ENCODE results near the gene JMJD8. TPM values are rescaled to one million over a fixed set of nuclear protein-coding genes. Genes with fewer than 3 reads are reported as not detected.
A peak's percentile ranks its signal among the peaks of the same experiment; 100 is the strongest.

Gene JMJD8
- total and polyA plus RNA-seq, 2 donors from 2014 or later: 75.0 to 80.4 TPM

- Histone ChIP-seq H3K9ac (ENCODE audit: low read length in 3 of 3) (no peak overlapping the region), H3K36me3 (ENCODE audit: control insufficient read depth in 2 of 3, insufficient read depth in 3 of 3, low read length in 3 of 3) (no peaks in the 10 kb centered on the region), H3K4me3 (ENCODE audit: low read length in 3 of 3) (no peak overlapping the region), H3K27me3 (ENCODE audit: control insufficient read depth, insufficient read depth, low read length) (no peaks in the 10 kb centered on the region), H3K9me3 (ENCODE audit: control insufficient read depth in 2 of 3, insufficient read depth in 1 of 3, low read length in 3 of 3) (no peaks in the 10 kb centered on the region), H3K4me1 (ENCODE audit: control insufficient read depth in 2 of 3, insufficient read depth in 2 of 3, low read depth in 1 of 3, low read length in 3 of 3) (peaks cover 0 to 25% (median 0%) of the 10 kb centered on the region in 3 donors), H3K27ac (ENCODE audit: low read depth in 2 of 2, low read length in 2 of 2) (peak overlapping the region; percentile 32 to 52)
- intact Hi-C loops (cut with DNase I): no loop called here
- DNase-seq: no peak
- no peak for TF ChIP-seq CTCF (IDR thresholded peaks at IDR 0.05; ENCODE audit: borderline replicate concordance, extremely low read depth, insufficient read depth)
- no peak for FAIRE-seq
Observed at GRCh38 chr16:638836-639235, 45.3 kb downstream of the JMJD8 start.

- Histone ChIP-seq H3K9me3 (ENCODE audit: control insufficient read depth in 2 of 3, insufficient read depth in 1 of 3, low read length in 3 of 3) (no peaks in the 10 kb centered on the region), H3K27me3 (ENCODE audit: control insufficient read depth, insufficient read depth, low read length) (no peaks in the 10 kb centered on the region), H3K27ac (ENCODE audit: low read depth in 2 of 2, low read length in 2 of 2) (peak overlapping the region; percentile 52 to 67), H3K4me1 (ENCODE audit: control insufficient read depth in 2 of 3, insufficient read depth in 2 of 3, low read depth in 1 of 3, low read length in 3 of 3) (peaks cover 0 to 25% (median 0%) of the 10 kb centered on the region in 3 donors), H3K36me3 (ENCODE audit: control insufficient read depth in 2 of 3, insufficient read depth in 3 of 3, low read length in 3 of 3) (no peaks in the 10 kb centered on the region), H3K4me3 (ENCODE audit: low read length in 3 of 3) (no peak overlapping the region), H3K9ac (ENCODE audit: low read length in 3 of 3) (no peak overlapping the region)
- DNase-seq (no peak), FAIRE-seq (no peak)
- no peak for TF ChIP-seq CTCF (IDR thresholded peaks at IDR 0.05; ENCODE audit: borderline replicate concordance, extremely low read depth, insufficient read depth)
- intact Hi-C loops (cut with DNase I): no loop called here
Observed at GRCh38 chr16:638034-638543, 46.0 kb downstream of the JMJD8 start.

- Histone ChIP-seq H3K9ac (ENCODE audit: low read length in 3 of 3) (peak overlapping the region in 2 of 3 donors; percentile 19 to 65), H3K4me1 (ENCODE audit: control insufficient read depth in 2 of 3, insufficient read depth in 2 of 3, low read depth in 1 of 3, low read length in 3 of 3) (peaks cover 0 to 23% (median 0%) of the 10 kb centered on the region in 3 donors), H3K27me3 (ENCODE audit: control insufficient read depth, insufficient read depth, low read length) (no peaks in the 10 kb centered on the region), H3K9me3 (ENCODE audit: control insufficient read depth in 2 of 3, insufficient read depth in 1 of 3, low read length in 3 of 3) (no peaks in the 10 kb centered on the region), H3K27ac (ENCODE audit: low read depth in 2 of 2, low read length in 2 of 2) (peak overlapping the region; percentile 99), H3K4me3 (ENCODE audit: low read length in 3 of 3) (peak overlapping the region; percentile 44 to 86 (median 77)), H3K36me3 (ENCODE audit: control insufficient read depth in 2 of 3, insufficient read depth in 3 of 3, low read length in 3 of 3) (no peaks in the 10 kb centered on the region)
- DNase-seq (peak in 4 of 5 donors; percentile 94 to 98 (median 96)), FAIRE-seq (no peak)
- intact Hi-C loops (cut with DNase I): no loop called here
- no peak for TF ChIP-seq CTCF (IDR thresholded peaks at IDR 0.05; ENCODE audit: borderline replicate concordance, extremely low read depth, insufficient read depth)
Observed at GRCh38 chr16:637081-638018, 46.8 kb downstream of the JMJD8 start.

Data from kidney (tissue), 14 donors.